SK-N-MC (cell line): ENCODE results near the gene STMN1.

Source experiments
- EZH2 ChIP-seq: fragments of 200-600 bp; sonication (generic); IDR thresholded peaks from one replicate; pipeline ENCODE4 v1.6.1; 2017; ENCODE audit warnings: antibody characterized with exemption
- POLR2AphosphoS5 ChIP-seq: IDR thresholded peaks from 2 replicates; pipeline ENCODE4 v1.6.1; 2012; ENCODE audit warnings: mild to moderate bottlenecking, low read depth, low read length, borderline replicate concordance

GRCh38 chr1:25854554-25854953 lies 51.7 kb downstream of the STMN1 start:
- no peak for TF ChIP-seq EZH2
- no peak for TF ChIP-seq POLR2AphosphoS5
